SK-N-SH treated with all-trans-retinoic acid at 6 μM for 48 hours (cell line): ENCODE measurements around the gene DHDH.

Experiments used
- ATAC-seq: fragments of 200-7000 bp; cut with Tn5 transposase; 3 replicates; pipeline ENCODE4 v1.9.1; 2020; ENCODE audit warnings: mild to moderate bottlenecking, moderate library complexity
- BACH2 ChIP-seq: fragments of 250-450 bp; sonication (Bioruptor Pico); IDR thresholded peaks from 2 replicates; pipeline ENCODE4 v1.9.0; 2021; ENCODE audit warnings: mild to moderate bottlenecking, borderline replicate concordance
- CSDC2 ChIP-seq: fragments of 250-450 bp; sonication (Bioruptor Pico); IDR thresholded peaks from 2 replicates; pipeline ENCODE4 v1.5.0; 2020; ENCODE audit warnings: mild to moderate bottlenecking, moderate library complexity
- ESRRG ChIP-seq: fragments of 250-450 bp; sonication (Bioruptor Pico); IDR thresholded peaks from 2 replicates; pipeline ENCODE4 v1.6.1; 2021; ENCODE audit warnings: mild to moderate bottlenecking
- GLIS3 ChIP-seq: fragments of 250-450 bp; sonication (Bioruptor Pico); IDR thresholded peaks from 2 replicates; pipeline ENCODE4 v1.5.0; 2020; ENCODE audit warnings: mild to moderate bottlenecking, moderate library complexity
- ISL1 ChIP-seq: fragments of 250-450 bp; sonication (Bioruptor Pico); IDR thresholded peaks from 2 replicates; pipeline ENCODE4 v2.1.2; 2022; ENCODE audit warnings: mild to moderate bottlenecking, moderate library complexity
- OSR1 ChIP-seq: fragments of 250-450 bp; sonication (Bioruptor Pico); IDR thresholded peaks from 2 replicates; pipeline ENCODE4 v1.8.0; 2022; ENCODE audit warnings: moderate library complexity, mild to moderate bottlenecking, inconsistent platforms
- PPARA ChIP-seq: fragments of 250-450 bp; sonication (Bioruptor Pico); IDR thresholded peaks from 2 replicates; pipeline ENCODE4 v1.5.0; 2020; ENCODE audit warnings: mild to moderate bottlenecking, borderline replicate concordance
- RARB ChIP-seq: fragments of 250-450 bp; sonication (Bioruptor Pico); IDR thresholded peaks from 2 replicates; pipeline ENCODE4 v1.8.0; 2021; ENCODE audit warnings: mild to moderate bottlenecking, moderate library complexity
- SNAI2 ChIP-seq: fragments of 250-450 bp; sonication (Bioruptor Pico); IDR thresholded peaks from 2 replicates; pipeline ENCODE4 v1.5.0; 2020; ENCODE audit warnings: mild to moderate bottlenecking, moderate library complexity
- TCF4 ChIP-seq: fragments of 250-450 bp; sonication (Bioruptor Pico); IDR thresholded peaks from 2 replicates; pipeline ENCODE4 v1.8.0; 2021; ENCODE audit warnings: mild to moderate bottlenecking, moderate library complexity, borderline replicate concordance
- TOX ChIP-seq: fragments of 250-450 bp; sonication (Bioruptor Pico); IDR thresholded peaks from 2 replicates; pipeline ENCODE4 v1.8.0; 2021; ENCODE audit warnings: mild to moderate bottlenecking, moderate library complexity, borderline replicate concordance
- ZC3H10 ChIP-seq: fragments of 250-450 bp; sonication (Bioruptor Pico); IDR thresholded peaks from 2 replicates; pipeline ENCODE4 v1.5.1; 2021; ENCODE audit warnings: mild to moderate bottlenecking, moderate library complexity
- ZFP3 ChIP-seq: fragments of 250-450 bp; sonication (Bioruptor Pico); IDR thresholded peaks from 2 replicates; pipeline ENCODE4 v1.5.0; 2020; ENCODE audit warnings: mild to moderate bottlenecking, moderate library complexity
- ZFP30 ChIP-seq: fragments of 450-650 bp; formaldehyde crosslinking; IDR thresholded peaks from 2 replicates; pipeline ENCODE4 v1.5.0; 2022; ENCODE audit warnings: mild to moderate bottlenecking, moderate library complexity
- ZNF565 ChIP-seq: fragments of 450-650 bp; formaldehyde crosslinking; conservative IDR thresholded peaks from 2 replicates; pipeline ENCODE4 v1.5.0; 2020; ENCODE audit warnings: low read depth, mild to moderate bottlenecking, moderate library complexity
- ZNF70 ChIP-seq: fragments of 450-650 bp; formaldehyde crosslinking; IDR thresholded peaks from 2 replicates; pipeline ENCODE4 v1.5.0; 2020; ENCODE audit warnings: mild to moderate bottlenecking, moderate library complexity
- ZNF8 ChIP-seq: fragments of 450-650 bp; formaldehyde crosslinking; IDR thresholded peaks from 2 replicates; pipeline ENCODE4 v1.5.0; 2020; ENCODE audit warnings: mild to moderate bottlenecking, moderate library complexity
- TF ChIP-seq, protein P1 (sequence below): fragments of 250-450 bp; sonication (Bioruptor Pico); IDR thresholded peaks from 2 replicates; pipeline ENCODE4 v1.5.1; 2021; ENCODE audit warnings: mild to moderate bottlenecking, moderate library complexity
- TF ChIP-seq, protein P2 (sequence below): fragments of 250-450 bp; sonication (Bioruptor Pico); IDR thresholded peaks from 2 replicates; pipeline ENCODE4 v1.8.0; 2020; ENCODE audit warnings: mild to moderate bottlenecking, moderate library complexity, borderline replicate concordance
- TF ChIP-seq, protein P3 (sequence below): fragments of 250-450 bp; sonication (Bioruptor Pico); IDR thresholded peaks from 2 replicates; pipeline ENCODE4 v1.5.1; 2020; ENCODE audit warnings: low read depth, mild to moderate bottlenecking, moderate library complexity
- TF ChIP-seq, protein P4 (sequence below): fragments of 250-450 bp; sonication (Bioruptor Pico); IDR thresholded peaks from 2 replicates; pipeline ENCODE4 v1.5.0; 2020; ENCODE audit warnings: mild to moderate bottlenecking, moderate library complexity
- TF ChIP-seq, protein P5 (sequence below): fragments of 250-450 bp; sonication (Bioruptor Pico); IDR thresholded peaks from 2 replicates; pipeline ENCODE4 v1.8.0; 2021; ENCODE audit warnings: low read depth, mild to moderate bottlenecking, moderate library complexity, borderline replicate concordance

Gene DHDH

DNA sequence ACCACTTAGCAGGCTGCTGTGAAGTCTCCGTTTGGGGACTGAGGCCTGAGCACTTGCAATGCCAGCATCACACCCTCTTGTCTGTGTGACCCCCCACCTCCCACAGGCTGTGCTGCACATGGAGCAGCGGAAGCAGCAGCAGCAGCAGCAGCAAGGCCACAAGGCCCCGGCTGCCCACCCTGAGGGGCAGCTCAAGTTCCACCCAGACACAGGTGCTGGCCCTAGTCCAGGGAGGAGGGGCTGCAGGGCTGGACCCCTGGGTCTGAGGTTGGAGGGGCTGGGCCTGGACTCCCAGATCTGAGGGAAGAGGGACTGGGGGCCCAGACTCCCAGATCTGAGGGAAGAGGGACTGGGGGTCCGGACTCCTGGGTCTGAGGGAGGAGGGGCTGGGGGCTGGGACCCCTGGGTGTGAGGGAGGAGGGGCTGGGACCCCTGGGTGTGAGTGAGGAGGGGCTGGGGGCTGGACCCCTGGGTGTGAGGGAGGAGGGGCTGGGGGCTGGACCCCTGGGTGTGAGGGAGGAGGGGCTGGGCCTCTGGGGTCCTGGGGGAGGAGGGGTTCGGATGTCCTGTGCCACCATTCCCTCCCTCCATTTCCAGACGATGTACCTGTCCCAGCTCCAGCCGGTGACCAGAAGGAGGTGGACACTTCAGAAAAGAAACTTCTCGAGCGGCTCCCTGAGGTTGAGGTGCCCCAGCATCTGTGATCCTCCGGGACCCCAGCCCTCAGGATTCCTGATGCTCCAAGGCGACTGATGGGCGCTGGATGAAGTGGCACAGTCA, 11.6 kb upstream of the DHDH start:
- TF ChIP-seq GLIS3 (CRISPR knock-in tag) (no peak), ESRRG (CRISPR knock-in tag) (no peak), TOX (no peak), ZNF70 (CRISPR knock-in tag) (no peak), RARB (CRISPR knock-in tag) (no peak), BACH2 (CRISPR knock-in tag) (no peak), PPARA (CRISPR knock-in tag) (no peak), ZNF8 (CRISPR knock-in tag) (no peak), ZFP30 (CRISPR knock-in tag) (no peak), TCF4 (CRISPR knock-in tag) (no peak), ZNF565 (CRISPR knock-in tag) (no peak), ISL1 (CRISPR knock-in tag) (no peak), ZFP3 (no peak)
- TF ChIP-seq, protein P1, sequence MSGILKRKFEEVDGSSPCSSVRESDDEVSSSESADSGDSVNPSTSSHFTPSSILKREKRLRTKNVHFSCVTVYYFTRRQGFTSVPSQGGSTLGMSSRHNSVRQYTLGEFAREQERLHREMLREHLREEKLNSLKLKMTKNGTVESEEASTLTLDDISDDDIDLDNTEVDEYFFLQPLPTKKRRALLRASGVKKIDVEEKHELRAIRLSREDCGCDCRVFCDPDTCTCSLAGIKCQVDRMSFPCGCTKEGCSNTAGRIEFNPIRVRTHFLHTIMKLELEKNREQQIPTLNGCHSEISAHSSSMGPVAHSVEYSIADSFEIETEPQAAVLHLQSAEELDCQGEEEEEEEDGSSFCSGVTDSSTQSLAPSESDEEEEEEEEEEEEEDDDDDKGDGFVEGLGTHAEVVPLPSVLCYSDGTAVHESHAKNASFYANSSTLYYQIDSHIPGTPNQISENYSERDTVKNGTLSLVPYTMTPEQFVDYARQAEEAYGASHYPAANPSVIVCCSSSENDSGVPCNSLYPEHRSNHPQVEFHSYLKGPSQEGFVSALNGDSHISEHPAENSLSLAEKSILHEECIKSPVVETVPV (CRISPR knock-in tag): no peak
- TF ChIP-seq, protein P2, sequence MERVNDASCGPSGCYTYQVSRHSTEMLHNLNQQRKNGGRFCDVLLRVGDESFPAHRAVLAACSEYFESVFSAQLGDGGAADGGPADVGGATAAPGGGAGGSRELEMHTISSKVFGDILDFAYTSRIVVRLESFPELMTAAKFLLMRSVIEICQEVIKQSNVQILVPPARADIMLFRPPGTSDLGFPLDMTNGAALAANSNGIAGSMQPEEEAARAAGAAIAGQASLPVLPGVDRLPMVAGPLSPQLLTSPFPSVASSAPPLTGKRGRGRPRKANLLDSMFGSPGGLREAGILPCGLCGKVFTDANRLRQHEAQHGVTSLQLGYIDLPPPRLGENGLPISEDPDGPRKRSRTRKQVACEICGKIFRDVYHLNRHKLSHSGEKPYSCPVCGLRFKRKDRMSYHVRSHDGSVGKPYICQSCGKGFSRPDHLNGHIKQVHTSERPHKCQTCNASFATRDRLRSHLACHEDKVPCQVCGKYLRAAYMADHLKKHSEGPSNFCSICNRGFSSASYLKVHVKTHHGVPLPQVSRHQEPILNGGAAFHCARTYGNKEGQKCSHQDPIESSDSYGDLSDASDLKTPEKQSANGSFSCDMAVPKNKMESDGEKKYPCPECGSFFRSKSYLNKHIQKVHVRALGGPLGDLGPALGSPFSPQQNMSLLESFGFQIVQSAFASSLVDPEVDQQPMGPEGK: no peak
- TF ChIP-seq, protein P3, sequence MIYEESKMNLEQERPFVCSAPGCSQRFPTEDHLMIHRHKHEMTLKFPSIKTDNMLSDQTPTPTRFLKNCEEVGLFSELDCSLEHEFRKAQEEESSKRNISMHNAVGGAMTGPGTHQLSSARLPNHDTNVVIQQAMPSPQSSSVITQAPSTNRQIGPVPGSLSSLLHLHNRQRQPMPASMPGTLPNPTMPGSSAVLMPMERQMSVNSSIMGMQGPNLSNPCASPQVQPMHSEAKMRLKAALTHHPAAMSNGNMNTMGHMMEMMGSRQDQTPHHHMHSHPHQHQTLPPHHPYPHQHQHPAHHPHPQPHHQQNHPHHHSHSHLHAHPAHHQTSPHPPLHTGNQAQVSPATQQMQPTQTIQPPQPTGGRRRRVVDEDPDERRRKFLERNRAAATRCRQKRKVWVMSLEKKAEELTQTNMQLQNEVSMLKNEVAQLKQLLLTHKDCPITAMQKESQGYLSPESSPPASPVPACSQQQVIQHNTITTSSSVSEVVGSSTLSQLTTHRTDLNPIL (CRISPR knock-in tag): no peak
- TF ChIP-seq, protein P4, sequence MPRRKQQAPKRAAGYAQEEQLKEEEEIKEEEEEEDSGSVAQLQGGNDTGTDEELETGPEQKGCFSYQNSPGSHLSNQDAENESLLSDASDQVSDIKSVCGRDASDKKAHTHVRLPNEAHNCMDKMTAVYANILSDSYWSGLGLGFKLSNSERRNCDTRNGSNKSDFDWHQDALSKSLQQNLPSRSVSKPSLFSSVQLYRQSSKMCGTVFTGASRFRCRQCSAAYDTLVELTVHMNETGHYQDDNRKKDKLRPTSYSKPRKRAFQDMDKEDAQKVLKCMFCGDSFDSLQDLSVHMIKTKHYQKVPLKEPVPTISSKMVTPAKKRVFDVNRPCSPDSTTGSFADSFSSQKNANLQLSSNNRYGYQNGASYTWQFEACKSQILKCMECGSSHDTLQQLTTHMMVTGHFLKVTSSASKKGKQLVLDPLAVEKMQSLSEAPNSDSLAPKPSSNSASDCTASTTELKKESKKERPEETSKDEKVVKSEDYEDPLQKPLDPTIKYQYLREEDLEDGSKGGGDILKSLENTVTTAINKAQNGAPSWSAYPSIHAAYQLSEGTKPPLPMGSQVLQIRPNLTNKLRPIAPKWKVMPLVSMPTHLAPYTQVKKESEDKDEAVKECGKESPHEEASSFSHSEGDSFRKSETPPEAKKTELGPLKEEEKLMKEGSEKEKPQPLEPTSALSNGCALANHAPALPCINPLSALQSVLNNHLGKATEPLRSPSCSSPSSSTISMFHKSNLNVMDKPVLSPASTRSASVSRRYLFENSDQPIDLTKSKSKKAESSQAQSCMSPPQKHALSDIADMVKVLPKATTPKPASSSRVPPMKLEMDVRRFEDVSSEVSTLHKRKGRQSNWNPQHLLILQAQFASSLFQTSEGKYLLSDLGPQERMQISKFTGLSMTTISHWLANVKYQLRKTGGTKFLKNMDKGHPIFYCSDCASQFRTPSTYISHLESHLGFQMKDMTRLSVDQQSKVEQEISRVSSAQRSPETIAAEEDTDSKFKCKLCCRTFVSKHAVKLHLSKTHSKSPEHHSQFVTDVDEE (CRISPR knock-in tag): no peak
- TF ChIP-seq, protein P5, sequence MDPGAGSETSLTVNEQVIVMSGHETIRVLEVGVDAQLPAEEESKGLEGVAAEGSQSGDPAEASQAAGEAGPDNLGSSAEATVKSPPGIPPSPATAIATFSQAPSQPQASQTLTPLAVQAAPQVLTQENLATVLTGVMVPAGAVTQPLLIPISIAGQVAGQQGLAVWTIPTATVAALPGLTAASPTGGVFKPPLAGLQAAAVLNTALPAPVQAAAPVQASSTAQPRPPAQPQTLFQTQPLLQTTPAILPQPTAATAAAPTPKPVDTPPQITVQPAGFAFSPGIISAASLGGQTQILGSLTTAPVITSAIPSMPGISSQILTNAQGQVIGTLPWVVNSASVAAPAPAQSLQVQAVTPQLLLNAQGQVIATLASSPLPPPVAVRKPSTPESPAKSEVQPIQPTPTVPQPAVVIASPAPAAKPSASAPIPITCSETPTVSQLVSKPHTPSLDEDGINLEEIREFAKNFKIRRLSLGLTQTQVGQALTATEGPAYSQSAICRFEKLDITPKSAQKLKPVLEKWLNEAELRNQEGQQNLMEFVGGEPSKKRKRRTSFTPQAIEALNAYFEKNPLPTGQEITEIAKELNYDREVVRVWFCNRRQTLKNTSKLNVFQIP (CRISPR knock-in tag): no peak
- ATAC-seq: no peak

DNA sequence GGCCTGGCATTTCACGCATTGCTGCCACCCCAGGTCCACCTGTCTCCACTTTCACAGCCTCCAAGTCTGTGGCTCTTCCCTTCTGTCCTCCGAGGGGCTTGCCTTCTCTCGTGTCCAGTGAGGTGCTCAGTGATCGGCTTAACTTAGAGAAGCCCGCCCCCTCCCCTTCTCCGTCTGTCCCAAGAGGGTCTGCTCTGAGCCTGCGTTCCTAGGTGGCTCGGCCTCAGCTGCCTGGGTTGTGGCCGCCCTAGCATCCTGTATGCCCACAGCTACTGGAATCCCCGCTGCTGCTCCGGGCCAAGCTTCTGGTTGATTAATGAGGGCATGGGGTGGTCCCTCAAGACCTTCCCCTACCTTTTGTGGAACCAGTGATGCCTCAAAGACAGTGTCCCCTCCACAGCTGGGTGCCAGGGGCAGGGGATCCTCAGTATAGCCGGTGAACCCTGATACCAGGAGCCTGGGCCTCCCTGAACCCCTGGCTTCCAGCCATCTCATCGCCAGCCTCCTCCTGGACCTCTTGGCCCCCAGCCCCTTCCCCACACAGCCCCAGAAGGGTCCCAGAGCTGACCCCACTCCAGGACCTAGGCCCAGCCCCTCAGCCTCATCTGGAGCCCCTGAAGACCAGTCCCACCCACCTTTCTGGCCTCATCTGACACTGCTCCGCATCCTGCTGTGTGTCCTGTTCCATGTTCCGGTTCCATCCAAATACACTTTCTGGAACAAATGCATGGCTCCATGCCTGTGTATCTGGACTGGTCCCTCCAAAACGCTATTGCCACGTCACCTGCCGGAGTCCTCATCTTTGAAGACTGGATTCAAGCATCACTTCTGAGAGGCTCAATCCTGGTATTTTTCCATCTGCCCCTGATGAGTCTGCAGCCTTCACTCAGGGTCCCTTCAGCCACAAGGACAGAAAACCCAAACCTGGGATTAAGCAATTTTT, 10.7 kb upstream of the DHDH start:
- no peak for ATAC-seq
- TF ChIP-seq, protein P5 (CRISPR knock-in tag): no peak
- TF ChIP-seq BACH2 (CRISPR knock-in tag) (no peak), RARB (CRISPR knock-in tag) (no peak), ZNF8 (CRISPR knock-in tag) (no peak), ZNF70 (CRISPR knock-in tag) (no peak), ZFP3 (no peak), PPARA (CRISPR knock-in tag) (no peak), SNAI2 (CRISPR knock-in tag) (no peak), CSDC2 (CRISPR knock-in tag) (no peak), ZC3H10 (CRISPR knock-in tag) (no peak), OSR1 (CRISPR knock-in tag) (no peak)
- TF ChIP-seq, protein P4 (CRISPR knock-in tag): no peak
- TF ChIP-seq, protein P3 (CRISPR knock-in tag): no peak
